Measurements from ENCODE around the gene EIF4E. TPM values are rescaled to one million over a fixed set of nuclear protein-coding genes. Genes with fewer than 3 reads are reported as not detected.
"Not testable (repeated sequence)": the region's sequence is repeated elsewhere in the genome, so short reads cannot be mapped to it uniquely, and the experiment has no call there.

Gene EIF4E
- 97.0 TPM for polyA plus RNA-seq (2013, experiment 1 of 2; ENCODE audit: insufficient read length)
- polyA plus RNA-seq (2013, experiment 2 of 2; ENCODE audit: insufficient read length), result 69.0 TPM

GRCh38 chr4:98928505-98929340 lies at the start of gene EIF4E:
Gene EIF4E, minus strand, starts transcription at chr4:98929133. Its CDS starts 21 bp downstream, at chr4:98929112.
- DNase-seq, result peak; percentile 99

- no peak for DNase-seq
Measured at GRCh38 chr4:98977557-98977956, 48.6 kb upstream of the EIF4E start.

GRCh38 chr4:98976716-98977115 lies 47.8 kb upstream of the EIF4E start:
- peak; percentile 86 for DNase-seq

GRCh38 chr4:98969878-98970785 lies 41.2 kb upstream of the EIF4E start:
- DNase-seq, result peak; percentile 6

- no peak for DNase-seq
Measured at GRCh38 chr4:98967786-98968329, 38.9 kb upstream of the EIF4E start.

- DNase-seq, result no peak
Measured at GRCh38 chr4:98966926-98967325, 38.0 kb upstream of the EIF4E start.

GRCh38 chr4:98963538-98964433 lies 34.9 kb upstream of the EIF4E start:
- DNase-seq, result no peak

- DNase-seq, result no peak
Measured at GRCh38 chr4:98961770-98962169, 32.8 kb upstream of the EIF4E start.

- DNase-seq, result no peak
Measured at GRCh38 chr4:98959411-98959810, 30.5 kb upstream of the EIF4E start.

GRCh38 chr4:98958065-98958464 lies 29.1 kb upstream of the EIF4E start:
- no peak for DNase-seq

- DNase-seq, result no peak
Measured at GRCh38 chr4:98955229-98955628, 26.3 kb upstream of the EIF4E start.

- DNase-seq, result no peak
Measured at GRCh38 chr4:98951710-98952109, 22.8 kb upstream of the EIF4E start.

GRCh38 chr4:98950925-98951324 lies 22.0 kb upstream of the EIF4E start:
- DNase-seq, result no peak

GRCh38 chr4:98946359-98946758 lies 17.4 kb upstream of the EIF4E start:
- no peak for DNase-seq

GRCh38 chr4:98945297-98945850 lies 16.4 kb upstream of the EIF4E start:
- peak; percentile 39 for DNase-seq

- DNase-seq, result peak; percentile 74
Measured at GRCh38 chr4:98939892-98940298, 11.0 kb upstream of the EIF4E start.

- DNase-seq, result no peak
Measured at GRCh38 chr4:98939438-98939837, 10.5 kb upstream of the EIF4E start.

- DNase-seq, result peak; percentile 70
Measured at GRCh38 chr4:98937986-98938720, 9.2 kb upstream of the EIF4E start.

- no peak for DNase-seq
Measured at GRCh38 chr4:98935633-98936032, 6.7 kb upstream of the EIF4E start.

GRCh38 chr4:98934851-98935250 lies 5.9 kb upstream of the EIF4E start:
- DNase-seq, result not testable (repeated sequence)

- DNase-seq, result peak; percentile 75
Measured at GRCh38 chr4:98932539-98932938, 3.6 kb upstream of the EIF4E start.
